ENCODE results near the gene RIMS3.

The RIMS3 gene

DNA sequence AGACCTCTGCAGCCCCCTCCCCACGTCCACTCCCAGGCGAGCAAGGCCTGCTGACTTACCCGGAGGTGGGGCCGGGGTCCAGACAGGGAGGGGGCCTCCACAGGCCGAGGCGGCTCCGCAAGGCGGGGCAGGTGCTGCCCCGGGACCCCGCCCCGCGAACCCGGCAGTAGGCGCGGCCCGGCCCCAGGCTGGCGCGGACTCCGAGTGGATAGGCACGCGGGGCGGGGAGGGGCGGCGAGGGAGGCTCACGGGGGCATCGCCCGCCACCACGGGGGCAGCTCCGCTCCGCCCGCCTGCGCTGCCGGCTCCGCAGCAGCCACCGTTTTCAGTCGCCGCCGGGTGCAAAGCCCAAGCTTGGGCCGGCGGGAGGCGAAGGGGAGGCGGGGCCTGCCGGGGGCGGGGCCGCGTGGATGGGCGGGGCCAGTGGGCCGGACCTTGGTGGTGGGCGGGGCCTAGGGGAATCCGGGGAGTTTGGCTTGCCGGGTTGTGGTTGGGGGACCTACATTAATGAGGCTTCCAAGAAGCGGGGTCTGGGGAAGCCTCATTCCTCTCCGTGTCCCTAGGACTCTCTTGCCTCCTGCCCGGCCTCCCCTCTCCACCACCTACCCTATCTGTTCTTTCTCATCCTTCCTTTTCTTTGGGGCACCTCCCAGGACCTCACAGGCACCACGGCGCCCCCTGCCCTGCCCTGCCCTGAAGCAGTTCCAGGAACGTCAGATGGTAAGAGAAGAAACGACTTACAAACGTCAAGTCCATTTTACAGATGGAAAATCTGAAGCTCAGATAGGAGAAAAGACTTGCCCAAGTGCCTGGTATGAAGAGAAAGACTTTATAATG, at the start of gene RIMS3:
Gene RIMS3 (minus strand): TSS at position 348 of the 837 bp plus-strand sequence. CDS start 23,757 bp downstream, outside the sequence.
- no peak for DNase-seq (ENCODE audit: low read depth)
- H3K4me3 ChIP-seq (ENCODE audit: low read depth, low read length), result peak within 1 kb of the TSS; percentile 40
- in situ Hi-C loops (cut with HindIII; ENCODE audit: low sequenced_read_pairs), result no loop called here
- TF ChIP-seq, protein P1, sequence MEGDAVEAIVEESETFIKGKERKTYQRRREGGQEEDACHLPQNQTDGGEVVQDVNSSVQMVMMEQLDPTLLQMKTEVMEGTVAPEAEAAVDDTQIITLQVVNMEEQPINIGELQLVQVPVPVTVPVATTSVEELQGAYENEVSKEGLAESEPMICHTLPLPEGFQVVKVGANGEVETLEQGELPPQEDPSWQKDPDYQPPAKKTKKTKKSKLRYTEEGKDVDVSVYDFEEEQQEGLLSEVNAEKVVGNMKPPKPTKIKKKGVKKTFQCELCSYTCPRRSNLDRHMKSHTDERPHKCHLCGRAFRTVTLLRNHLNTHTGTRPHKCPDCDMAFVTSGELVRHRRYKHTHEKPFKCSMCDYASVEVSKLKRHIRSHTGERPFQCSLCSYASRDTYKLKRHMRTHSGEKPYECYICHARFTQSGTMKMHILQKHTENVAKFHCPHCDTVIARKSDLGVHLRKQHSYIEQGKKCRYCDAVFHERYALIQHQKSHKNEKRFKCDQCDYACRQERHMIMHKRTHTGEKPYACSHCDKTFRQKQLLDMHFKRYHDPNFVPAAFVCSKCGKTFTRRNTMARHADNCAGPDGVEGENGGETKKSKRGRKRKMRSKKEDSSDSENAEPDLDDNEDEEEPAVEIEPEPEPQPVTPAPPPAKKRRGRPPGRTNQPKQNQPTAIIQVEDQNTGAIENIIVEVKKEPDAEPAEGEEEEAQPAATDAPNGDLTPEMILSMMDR (IDR thresholded peaks at IDR 0.05; ENCODE audit: low read depth, low read length, missing control alignments), result no peak

DNA sequence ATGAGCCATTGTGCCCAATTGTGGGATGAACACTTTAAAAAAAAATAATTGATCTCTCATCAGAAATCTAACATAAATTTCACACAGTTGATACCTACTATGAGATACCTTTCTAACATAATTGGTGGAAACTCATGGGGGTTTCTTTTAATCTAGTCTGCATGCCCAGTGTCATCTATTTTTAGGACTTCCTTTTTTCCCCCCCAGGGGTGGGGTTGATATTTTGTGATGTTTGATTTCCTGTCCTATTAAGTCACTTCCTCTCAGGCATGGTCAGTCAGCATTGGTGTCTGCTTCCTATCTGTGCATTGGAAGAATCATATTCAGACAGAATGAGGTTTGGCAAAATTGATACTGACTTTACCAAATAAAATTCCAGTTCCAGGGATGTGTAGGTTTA, 47.5 kb upstream of the RIMS3 start:
- in situ Hi-C loops (cut with HindIII; ENCODE audit: low sequenced_read_pairs), result no loop called here
- DNase-seq (ENCODE audit: low read depth), result no peak
- H3K4me3 ChIP-seq (ENCODE audit: low read depth, low read length), result no peak overlapping the region
- TF ChIP-seq, protein P1 (IDR thresholded peaks at IDR 0.05; ENCODE audit: low read depth, low read length, missing control alignments), result no peak

DNA sequence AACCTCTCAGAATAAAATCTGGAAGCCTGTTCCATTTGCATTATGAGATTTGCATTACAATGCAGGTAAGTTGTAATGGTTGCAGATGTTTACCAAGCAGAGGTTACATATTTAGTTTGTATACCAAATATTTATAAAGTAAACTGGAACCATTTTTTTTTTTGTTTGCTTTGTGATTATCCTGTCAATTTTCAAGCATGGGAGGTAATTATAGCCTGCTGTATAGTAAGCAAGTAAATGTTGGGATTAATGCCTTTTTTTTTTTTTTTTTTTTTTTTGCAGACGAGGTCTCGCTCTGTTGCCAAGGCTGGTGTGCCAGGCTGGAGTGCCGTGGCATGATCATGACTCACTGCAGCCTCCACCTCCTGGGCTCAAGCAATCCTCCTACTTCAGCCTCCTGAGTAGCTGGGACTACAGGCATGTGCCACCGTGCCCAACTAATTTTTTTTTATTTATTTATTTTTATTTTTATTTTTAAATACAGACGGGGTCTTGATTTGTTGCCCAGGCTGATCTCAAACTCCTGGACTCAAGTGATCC, 47.0 kb upstream of the RIMS3 start:
- DNase-seq (ENCODE audit: low read depth), result no peak
- in situ Hi-C loops (cut with HindIII; ENCODE audit: low sequenced_read_pairs), result no loop called here
- TF ChIP-seq, protein P1 (IDR thresholded peaks at IDR 0.05; ENCODE audit: low read depth, low read length, missing control alignments), result no peak
- no peak overlapping the region for H3K4me3 ChIP-seq (ENCODE audit: low read depth, low read length)

DNA sequence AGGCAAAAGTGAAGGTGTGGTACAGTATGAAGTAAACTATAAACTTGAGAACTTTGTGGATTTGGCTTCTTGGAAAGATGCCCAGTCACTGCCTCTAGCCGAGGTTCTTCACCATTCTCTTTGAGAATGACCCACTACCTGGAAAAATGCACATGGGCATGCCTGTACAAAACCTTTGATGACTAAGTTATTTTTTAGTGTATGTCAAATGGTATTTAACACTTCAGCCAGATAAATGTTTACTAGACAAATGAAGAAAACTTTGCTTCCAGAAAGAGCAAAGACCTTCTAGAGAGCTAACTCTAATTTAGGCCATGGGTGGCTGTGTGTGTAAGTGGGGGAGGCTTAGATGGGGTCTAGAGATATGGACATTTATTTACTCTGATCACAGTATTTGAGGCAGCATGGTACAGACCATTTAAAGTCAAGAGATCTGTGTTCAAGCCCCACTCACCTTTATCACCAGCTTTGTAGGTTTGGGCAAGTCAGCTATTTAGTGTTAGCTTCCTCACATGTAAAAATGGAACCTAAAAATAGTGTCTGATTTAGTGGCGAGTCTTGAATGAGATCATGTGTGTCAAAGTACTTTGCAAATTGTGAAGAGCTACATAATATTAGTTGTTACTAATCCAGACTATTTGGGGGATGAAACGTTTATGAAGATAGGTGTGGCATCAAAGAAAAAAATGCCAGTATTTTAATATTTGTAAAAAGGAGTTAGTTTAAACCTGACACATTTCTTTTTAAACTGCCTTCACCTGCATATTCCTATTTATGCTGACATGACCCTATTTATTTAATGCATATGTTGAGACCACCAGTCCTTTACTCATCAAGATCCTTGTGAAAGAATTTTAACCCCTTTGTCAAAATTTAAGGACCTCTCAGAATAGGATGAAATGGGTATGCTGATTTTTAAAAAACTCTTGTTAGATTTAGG, 46.3 kb upstream of the RIMS3 start:
- peak; percentile 62 for DNase-seq (ENCODE audit: low read depth)
- TF ChIP-seq, protein P1 (IDR thresholded peaks at IDR 0.05; ENCODE audit: low read depth, low read length, missing control alignments), result no peak
- H3K4me3 ChIP-seq (ENCODE audit: low read depth, low read length), result peak overlapping the region; percentile 68
- in situ Hi-C loops (cut with HindIII; ENCODE audit: low sequenced_read_pairs), result no loop called here

DNA sequence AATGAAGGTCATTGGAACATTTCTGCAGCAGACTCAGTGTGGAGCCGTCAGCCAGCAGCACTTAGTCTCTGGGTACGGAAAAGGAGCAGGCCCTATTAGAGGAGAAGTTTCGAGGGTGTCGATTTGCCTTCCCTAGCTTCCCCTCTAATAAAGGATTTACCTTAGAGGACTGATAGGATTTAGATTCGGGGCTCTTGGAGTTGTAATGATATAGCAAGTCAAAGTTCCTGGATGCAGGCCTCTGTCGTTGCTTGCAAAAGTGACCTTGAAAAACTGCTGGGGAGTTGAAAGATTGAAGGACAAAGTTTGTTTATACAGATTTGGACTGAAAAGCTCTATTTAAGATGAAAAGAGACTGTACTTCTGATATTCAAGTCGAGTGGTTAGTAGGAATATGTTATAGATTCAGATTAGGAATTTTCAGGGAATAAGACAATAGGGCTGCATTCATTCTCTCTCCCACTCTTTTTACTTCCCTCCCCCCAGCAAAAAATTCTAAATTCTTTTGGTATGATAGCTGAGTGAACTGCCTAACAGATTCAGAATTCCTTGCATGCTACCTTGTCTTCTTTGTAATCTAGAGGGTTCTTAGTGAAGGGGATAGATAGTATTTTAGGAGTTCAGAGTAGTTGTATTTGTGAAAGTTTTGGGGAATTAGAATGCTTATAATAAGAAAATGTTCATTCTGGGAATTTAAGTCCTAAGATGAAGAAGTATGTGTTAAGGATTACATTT, 45.3 kb upstream of the RIMS3 start:
- peak overlapping the region; percentile 68 for H3K4me3 ChIP-seq (ENCODE audit: low read depth, low read length)
- in situ Hi-C loops (cut with HindIII; ENCODE audit: low sequenced_read_pairs), result no loop called here
- TF ChIP-seq, protein P1 (IDR thresholded peaks at IDR 0.05; ENCODE audit: low read depth, low read length, missing control alignments), result no peak
- no peak for DNase-seq (ENCODE audit: low read depth)
